Kidney (tissue), 14 donors: ENCODE measurements around the gene TRAP1. TPM values are rescaled to one million over a fixed set of nuclear protein-coding genes. Genes with fewer than 3 reads are reported as not detected.
A peak's percentile ranks its signal among the peaks of the same experiment; 100 is the strongest.

Source experiments
- DNase-seq, 5 donors: peaks; one replicate each; pipeline ENCODE4 v3.0.0-alpha.2; 2013 to 2020
- FAIRE-seq: peaks from 2 replicates; lab custom pipeline; 2012; peaks lifted over from hg19 to GRCh38; lab: Jason Lieb, UNC
- H3K27ac ChIP-seq, 2 donors: one replicate each; pipeline ENCODE4 v1.7.0; 2013; ENCODE audit warnings: low read depth in 2 of 2, low read length in 2 of 2, inconsistent platforms in 1 of 2
- H3K27me3 ChIP-seq: one replicate; pipeline ENCODE4 v1.7.1; 2013; ENCODE audit warnings: low read length, inconsistent platforms; ENCODE audit not compliant: control insufficient read depth, insufficient read depth
- H3K36me3 ChIP-seq, 3 donors: one replicate each; pipeline versions ENCODE4 v1.7.0 to v1.7.1; 2013; ENCODE audit warnings: low read length in 3 of 3, control low read depth in 1 of 3, inconsistent platforms in 1 of 3; ENCODE audit not compliant: insufficient read depth in 3 of 3, control insufficient read depth in 2 of 3
- H3K4me1 ChIP-seq, 3 donors: one replicate each; pipeline versions ENCODE4 v1.7.0 to v1.7.1; 2013; ENCODE audit warnings: low read length in 3 of 3, inconsistent platforms in 1 of 3, low read depth in 1 of 3; ENCODE audit not compliant: control insufficient read depth in 2 of 3, insufficient read depth in 2 of 3
- H3K4me3 ChIP-seq, 3 donors: one replicate each; pipeline versions ENCODE4 v1.7.0 to v1.8.1; 2013; ENCODE audit warnings: low read length in 3 of 3, control low read depth in 1 of 3, inconsistent platforms in 1 of 3
- H3K9ac ChIP-seq, 3 donors: one replicate each; pipeline versions ENCODE4 v1.7.0 to v1.7.1; 2013; ENCODE audit warnings: low read length in 3 of 3, control low read depth in 1 of 3, inconsistent platforms in 1 of 3
- H3K9me3 ChIP-seq, 3 donors: one replicate each; pipeline versions ENCODE4 v1.7.0 to v1.7.1; 2013; ENCODE audit warnings: low read length in 3 of 3, control low read depth in 1 of 3, inconsistent platforms in 1 of 3; ENCODE audit not compliant: control insufficient read depth in 2 of 3, insufficient read depth in 1 of 3
- intact Hi-C: fragments of 100-400 bp; cut with DNase I; formaldehyde crosslinking; loops from one replicate; pipeline ENCODE4 v1.11.1; 2022
- polyA plus RNA-seq: library from polyadenylated mRNA; stranded (reverse); fragments of 350-450 nt; fragmentation: Illumina TruSeq; extraction: RNeasy Lipid Tissue Mini Kit (QIAGEN cat#74804); gene quantifications from one replicate; pipeline ENCODE4 v1.2.3, GENCODE V29; 2014; ENCODE audit warnings: low read depth, low replicate concordance; ENCODE audit not compliant: insufficient read depth
- total RNA-seq: library from RNA; stranded (reverse); fragmentation: NEBNext Ultra II Directional; extraction: Animal tissue kit (Norgen Biotek cat#: 25700); gene quantifications from one replicate; pipeline ENCODE4 v1.2.1, GENCODE V29; 2021
- TF ChIP-seq, protein P1 (sequence below): IDR thresholded peaks from 3 replicates; pipeline ENCODE4 v1.5.1; 2012; ENCODE audit warnings: mild to moderate bottlenecking, moderate library complexity, borderline replicate concordance; ENCODE audit not compliant: insufficient read depth; ENCODE audit errors: extremely low read depth
- donor health status: control.
- donor health status: control.
- donor health status: control.
- donor health status: control.
- donor health status: control.
- donor health status: DM: yes; HTN: yes; CAD: no.
- donor health status: Normal renal cell carcinoma (clear cell type).

Gene TRAP1
- total and polyA plus RNA-seq, 2 donors from 2014 or later = 86.3 to 88.8 TPM

DNA sequence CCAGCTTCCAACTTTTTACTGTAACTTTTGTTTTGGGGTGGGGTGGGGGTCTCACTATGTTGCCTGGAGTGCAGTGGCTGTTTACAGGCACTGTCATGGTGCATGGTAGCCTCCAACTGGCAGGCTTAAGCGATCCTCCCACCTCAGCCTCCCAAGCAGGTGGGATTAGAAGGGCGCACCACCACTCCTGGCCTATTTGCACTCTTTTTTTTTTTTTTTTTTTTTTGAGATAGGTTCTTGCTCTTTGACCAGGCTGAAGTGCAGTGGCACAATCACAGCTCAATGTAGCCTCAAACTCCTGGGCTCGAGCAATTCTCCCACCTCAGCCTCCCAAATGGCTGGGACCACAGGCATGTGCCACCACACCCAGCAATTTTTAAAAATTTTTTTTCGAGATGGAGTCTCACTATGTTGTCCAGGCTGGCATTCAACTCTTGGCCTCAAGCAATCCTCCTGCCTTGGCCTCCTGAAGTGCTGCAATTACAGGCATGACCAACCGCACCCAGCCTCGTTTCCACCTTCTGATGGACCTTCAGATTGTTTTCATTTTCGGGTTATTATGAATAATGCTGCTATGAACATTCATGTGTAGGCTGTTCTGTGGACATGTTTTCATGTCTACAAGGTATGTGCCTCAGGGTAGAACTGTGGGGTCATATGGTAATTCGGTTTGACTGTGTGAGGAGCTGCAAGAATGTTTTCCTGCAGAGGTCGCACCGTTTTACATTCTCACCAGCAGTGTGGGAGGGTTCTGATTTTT is 10.9 kb downstream of the TRAP1 start:
- Histone ChIP-seq H3K4me1 (no peaks in the 10 kb centered on the region), H3K9ac (no peak overlapping the region), H3K27ac (no peak overlapping the region), H3K4me3 (no peak overlapping the region), H3K36me3 (no peaks in the 10 kb centered on the region), H3K27me3 (no peaks in the 10 kb centered on the region), H3K9me3 (no peaks in the 10 kb centered on the region)
- intact Hi-C loops = no loop called here
- peak in 1 of 5 donors; percentile 10 for DNase-seq
- TF ChIP-seq, protein P1, sequence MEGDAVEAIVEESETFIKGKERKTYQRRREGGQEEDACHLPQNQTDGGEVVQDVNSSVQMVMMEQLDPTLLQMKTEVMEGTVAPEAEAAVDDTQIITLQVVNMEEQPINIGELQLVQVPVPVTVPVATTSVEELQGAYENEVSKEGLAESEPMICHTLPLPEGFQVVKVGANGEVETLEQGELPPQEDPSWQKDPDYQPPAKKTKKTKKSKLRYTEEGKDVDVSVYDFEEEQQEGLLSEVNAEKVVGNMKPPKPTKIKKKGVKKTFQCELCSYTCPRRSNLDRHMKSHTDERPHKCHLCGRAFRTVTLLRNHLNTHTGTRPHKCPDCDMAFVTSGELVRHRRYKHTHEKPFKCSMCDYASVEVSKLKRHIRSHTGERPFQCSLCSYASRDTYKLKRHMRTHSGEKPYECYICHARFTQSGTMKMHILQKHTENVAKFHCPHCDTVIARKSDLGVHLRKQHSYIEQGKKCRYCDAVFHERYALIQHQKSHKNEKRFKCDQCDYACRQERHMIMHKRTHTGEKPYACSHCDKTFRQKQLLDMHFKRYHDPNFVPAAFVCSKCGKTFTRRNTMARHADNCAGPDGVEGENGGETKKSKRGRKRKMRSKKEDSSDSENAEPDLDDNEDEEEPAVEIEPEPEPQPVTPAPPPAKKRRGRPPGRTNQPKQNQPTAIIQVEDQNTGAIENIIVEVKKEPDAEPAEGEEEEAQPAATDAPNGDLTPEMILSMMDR = no peak
- FAIRE-seq = no peak

DNA sequence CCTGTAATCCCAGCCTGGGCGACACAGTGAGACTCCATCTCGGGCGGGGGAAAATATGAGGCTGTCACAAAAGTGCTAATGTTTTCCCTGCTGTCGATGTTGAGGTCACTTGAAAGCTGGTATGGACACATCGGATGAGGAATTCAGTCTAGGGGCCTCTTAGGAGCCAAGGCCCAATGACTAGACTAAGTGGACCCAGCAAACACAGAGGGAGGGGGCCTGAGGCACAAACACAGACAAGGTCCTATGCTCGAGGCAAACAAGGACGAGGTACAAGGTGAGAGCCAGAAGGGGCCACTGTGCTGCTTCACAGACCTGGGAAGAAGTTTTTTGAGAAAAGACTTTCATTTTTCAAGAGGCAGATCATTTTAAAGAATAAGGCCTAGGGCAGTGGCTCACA is 15.2 kb downstream of the TRAP1 start:
- no peaks in the 10 kb centered on the region for H3K27me3 ChIP-seq
- H3K4me3 ChIP-seq = no peak overlapping the region
- peak in 1 of 5 donors; percentile 6 for DNase-seq
- H3K4me1 ChIP-seq = no peaks in the 10 kb centered on the region
- intact Hi-C loops = no loop called here
- H3K27ac ChIP-seq = no peak overlapping the region
- H3K9me3 ChIP-seq = no peaks in the 10 kb centered on the region
- H3K9ac ChIP-seq = no peak overlapping the region
- TF ChIP-seq, protein P1 = no peak
- H3K36me3 ChIP-seq = no peaks in the 10 kb centered on the region
- FAIRE-seq = no peak

DNA sequence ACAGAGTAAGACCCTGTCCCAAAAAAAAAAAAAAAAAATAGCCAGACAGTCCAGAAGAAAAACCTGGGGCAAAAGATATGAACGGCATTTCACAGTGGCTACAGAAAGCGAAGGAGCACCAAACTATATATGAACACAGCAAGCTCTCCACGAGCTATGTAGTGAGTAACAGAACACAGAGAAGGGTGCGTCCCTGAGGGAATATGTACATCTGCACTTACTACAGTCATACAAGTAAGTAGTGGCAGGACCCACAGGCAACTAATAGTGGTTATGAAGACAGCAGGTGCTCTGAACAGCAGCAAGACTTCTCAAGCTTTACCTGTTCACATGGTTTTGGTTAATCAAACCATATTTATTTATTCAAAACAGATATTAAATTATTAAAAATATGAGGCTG is 15.8 kb downstream of the TRAP1 start:
- Histone ChIP-seq H3K4me1 (no peaks in the 10 kb centered on the region), H3K36me3 (no peaks in the 10 kb centered on the region), H3K9ac (no peak overlapping the region), H3K9me3 (no peaks in the 10 kb centered on the region), H3K27ac (no peak overlapping the region), H3K4me3 (no peak overlapping the region), H3K27me3 (no peaks in the 10 kb centered on the region)
- FAIRE-seq (no peak), DNase-seq (no peak)
- TF ChIP-seq, protein P1 = no peak
- intact Hi-C loops = no loop called here
